ENCODE results near the gene CLSTN1. TPM values are rescaled to one million over a fixed set of nuclear protein-coding genes. Genes with fewer than 3 reads are reported as not detected.
A peak's percentile ranks its signal among the peaks of the same experiment; 100 is the strongest.

The CLSTN1 gene
- polyA plus RNA-seq, 1 experiment: 34.3 TPM

DNA sequence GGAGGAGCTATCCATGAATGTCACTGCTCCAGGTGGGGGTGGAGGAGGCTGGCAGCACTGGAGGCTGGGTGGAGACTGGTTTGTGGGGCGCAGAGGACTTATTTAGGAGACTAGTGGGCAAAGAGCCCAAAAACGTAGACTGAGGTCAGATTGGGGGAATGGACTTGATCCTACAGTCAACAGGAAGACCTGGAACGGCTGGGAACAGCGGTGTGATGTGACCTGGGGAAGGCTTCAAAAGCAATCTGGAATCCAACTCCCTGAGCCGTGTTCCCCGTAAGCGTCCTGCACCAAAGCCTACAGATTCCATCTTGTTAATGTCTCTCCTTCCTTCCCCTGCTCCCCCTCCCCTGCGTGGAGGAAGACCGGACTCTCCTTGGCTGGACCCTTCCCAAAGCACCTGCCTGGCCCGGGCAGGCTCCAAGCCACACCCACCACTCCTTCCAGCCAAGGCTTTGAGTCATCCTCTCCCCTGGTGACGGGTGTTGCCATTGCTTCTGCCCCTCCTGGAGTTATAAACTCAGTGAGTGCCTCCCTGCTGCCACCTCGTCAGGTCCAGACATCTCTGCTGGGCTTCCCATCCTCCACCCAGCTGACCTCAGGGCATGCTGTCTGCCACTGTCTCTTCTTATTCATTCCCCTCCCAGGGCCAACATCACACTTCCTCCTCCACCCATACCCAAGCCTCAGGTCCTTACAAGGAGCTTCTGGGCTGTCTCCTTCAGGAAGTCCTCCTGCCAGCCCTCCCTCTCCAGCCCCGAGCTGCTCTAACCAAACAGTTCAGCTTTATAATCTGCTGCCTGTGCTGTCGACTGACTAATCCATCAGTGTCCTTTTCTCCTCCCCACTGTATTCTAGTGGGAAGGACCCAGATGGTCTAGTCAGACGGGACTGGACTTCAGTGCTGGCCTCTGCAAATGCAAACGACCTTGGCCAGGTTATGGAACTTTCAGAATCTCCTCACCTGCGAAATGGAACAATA, 1.6 kb upstream of the CLSTN1 start:
- CTCF ChIA-PET: interaction anchor here (0.5 to 1.3 kb wide), 4 partner anchors 10 to 252 kb away, joined by 3 to 5 read pairs (median 4); no protein-coding TSS in a partner anchor
- Histone ChIP-seq H3K27me3 (ENCODE audit: control insufficient read depth, insufficient read depth, low read length) (no peaks in the 10 kb centered on the region), H3K4me3 (ENCODE audit: low read depth, low read length) (no peak overlapping the region), H3K36me3 (ENCODE audit: control insufficient read depth, insufficient read depth, low read length) (no peaks in the 10 kb centered on the region)
- POLR2A ChIA-PET: no interaction called here
- no peak for DNase-seq (ENCODE audit: low read depth)
- TF ChIP-seq, protein P1, sequence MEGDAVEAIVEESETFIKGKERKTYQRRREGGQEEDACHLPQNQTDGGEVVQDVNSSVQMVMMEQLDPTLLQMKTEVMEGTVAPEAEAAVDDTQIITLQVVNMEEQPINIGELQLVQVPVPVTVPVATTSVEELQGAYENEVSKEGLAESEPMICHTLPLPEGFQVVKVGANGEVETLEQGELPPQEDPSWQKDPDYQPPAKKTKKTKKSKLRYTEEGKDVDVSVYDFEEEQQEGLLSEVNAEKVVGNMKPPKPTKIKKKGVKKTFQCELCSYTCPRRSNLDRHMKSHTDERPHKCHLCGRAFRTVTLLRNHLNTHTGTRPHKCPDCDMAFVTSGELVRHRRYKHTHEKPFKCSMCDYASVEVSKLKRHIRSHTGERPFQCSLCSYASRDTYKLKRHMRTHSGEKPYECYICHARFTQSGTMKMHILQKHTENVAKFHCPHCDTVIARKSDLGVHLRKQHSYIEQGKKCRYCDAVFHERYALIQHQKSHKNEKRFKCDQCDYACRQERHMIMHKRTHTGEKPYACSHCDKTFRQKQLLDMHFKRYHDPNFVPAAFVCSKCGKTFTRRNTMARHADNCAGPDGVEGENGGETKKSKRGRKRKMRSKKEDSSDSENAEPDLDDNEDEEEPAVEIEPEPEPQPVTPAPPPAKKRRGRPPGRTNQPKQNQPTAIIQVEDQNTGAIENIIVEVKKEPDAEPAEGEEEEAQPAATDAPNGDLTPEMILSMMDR (IDR thresholded peaks at IDR 0.05; ENCODE audit: insufficient read depth, low read depth, low read length): no peak

DNA sequence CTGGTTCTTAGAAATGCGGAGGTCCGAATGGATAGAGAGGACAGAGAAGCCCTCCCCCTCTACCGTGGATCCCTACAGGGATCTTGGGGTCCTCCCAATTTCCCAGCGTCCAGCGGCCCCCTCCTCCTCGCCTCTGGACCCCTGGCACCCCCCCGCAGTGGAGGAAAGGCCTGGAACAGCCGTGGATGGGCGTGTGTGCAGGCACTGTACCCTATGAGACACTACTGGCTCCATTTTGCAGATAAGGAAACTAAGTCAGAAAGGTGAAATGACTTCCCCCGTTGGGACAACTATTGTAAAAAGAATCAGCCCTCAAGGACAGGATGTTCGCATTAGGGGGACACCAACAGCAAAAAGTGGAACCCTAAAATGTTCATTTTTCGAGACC, 931 bp upstream of the CLSTN1 start:
- ChIA-PET POLR2A (no interaction called here), CTCF (no interaction called here)
- no peak for DNase-seq (ENCODE audit: low read depth)
- Histone ChIP-seq H3K27me3 (ENCODE audit: control insufficient read depth, insufficient read depth, low read length) (no peaks in the 10 kb centered on the region), H3K36me3 (ENCODE audit: control insufficient read depth, insufficient read depth, low read length) (no peaks in the 10 kb centered on the region), H3K4me3 (ENCODE audit: low read depth, low read length) (peak overlapping the region; percentile 47)
- TF ChIP-seq, protein P1 (IDR thresholded peaks at IDR 0.05; ENCODE audit: insufficient read depth, low read depth, low read length): no peak

DNA sequence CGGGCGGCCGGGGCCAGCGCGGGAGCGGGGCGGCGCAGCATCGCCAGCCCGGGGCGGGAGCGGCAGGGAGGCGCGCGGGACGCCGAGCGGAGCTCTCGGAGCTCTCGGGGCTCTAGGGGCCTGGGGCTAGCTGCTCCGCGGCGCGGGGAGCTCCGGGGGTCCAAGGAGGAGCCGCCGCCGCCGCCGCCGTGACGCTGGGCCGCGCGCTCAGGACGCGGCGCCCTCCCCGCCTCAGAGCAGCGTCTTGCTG, 147 bp downstream of the CLSTN1 start:
- CTCF ChIA-PET: no interaction called here
- H3K27me3 ChIP-seq (ENCODE audit: control insufficient read depth, insufficient read depth, low read length): no peaks in the 10 kb centered on the region

DNA sequence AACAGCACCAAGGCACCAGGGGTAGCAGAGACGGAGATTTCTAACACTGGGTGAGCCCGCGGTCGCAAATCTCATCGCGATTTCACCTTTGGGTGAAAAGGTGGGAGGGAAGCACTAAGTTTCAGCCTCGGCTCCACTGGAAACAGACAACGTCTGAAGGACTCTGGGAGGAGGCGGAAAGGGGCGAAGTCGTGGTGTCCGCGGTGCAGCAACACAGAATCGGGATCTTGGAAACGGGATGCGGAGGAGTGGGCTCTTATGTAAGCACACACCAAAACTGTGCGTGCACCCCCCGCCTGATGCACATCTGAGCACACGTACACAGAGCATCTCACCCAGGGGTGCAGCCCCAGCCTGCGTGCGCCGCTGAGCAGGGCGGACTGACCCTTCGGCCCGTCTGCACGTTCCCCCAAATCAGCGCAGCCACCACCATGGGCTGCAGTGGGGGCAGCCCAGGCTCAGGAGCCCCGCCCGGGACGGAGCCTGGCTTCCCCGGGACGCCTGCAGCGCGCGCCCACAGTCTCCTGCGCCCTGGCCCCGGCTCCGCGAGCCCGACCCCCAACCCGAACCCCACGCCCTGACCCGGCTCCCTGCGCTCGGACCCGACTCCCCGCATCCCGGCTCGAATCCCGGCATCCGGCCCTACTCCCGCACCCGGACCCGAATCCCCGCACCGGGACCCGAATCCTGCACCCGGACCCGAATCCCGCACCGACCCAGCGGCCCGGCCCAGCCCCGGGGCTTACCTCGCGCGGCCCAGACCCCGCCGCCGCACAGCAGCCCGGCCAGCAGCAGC, 670 bp downstream of the CLSTN1 start:
- CTCF ChIA-PET: interaction anchor here (1.2 kb wide), 1 partner anchor 51 kb away, joined by 3 read pairs; no protein-coding TSS in a partner anchor
- Histone ChIP-seq H3K36me3 (ENCODE audit: control insufficient read depth, insufficient read depth, low read length) (no peaks in the 10 kb centered on the region), H3K27me3 (ENCODE audit: control insufficient read depth, insufficient read depth, low read length) (no peaks in the 10 kb centered on the region), H3K4me3 (ENCODE audit: low read depth, low read length) (peak overlapping the region; percentile 57)
- no peak for DNase-seq (ENCODE audit: low read depth)
- TF ChIP-seq, protein P1 (IDR thresholded peaks at IDR 0.05; ENCODE audit: insufficient read depth, low read depth, low read length): no peak
- POLR2A ChIA-PET: no interaction called here

More for the DNA sequence above, 147 bp downstream of the CLSTN1 start:
- DNase-seq (ENCODE audit: low read depth): no peak
- H3K36me3 ChIP-seq (ENCODE audit: control insufficient read depth, insufficient read depth, low read length): no peaks in the 10 kb centered on the region
- H3K4me3 ChIP-seq (ENCODE audit: low read depth, low read length): peak overlapping the region; percentile 57
- TF ChIP-seq, protein P1 (IDR thresholded peaks at IDR 0.05; ENCODE audit: insufficient read depth, low read depth, low read length): no peak
- POLR2A ChIA-PET: interaction anchor here (0.5 kb wide), 1 partner anchor 23 kb away, joined by 4 read pairs; no protein-coding TSS in a partner anchor

DNA sequence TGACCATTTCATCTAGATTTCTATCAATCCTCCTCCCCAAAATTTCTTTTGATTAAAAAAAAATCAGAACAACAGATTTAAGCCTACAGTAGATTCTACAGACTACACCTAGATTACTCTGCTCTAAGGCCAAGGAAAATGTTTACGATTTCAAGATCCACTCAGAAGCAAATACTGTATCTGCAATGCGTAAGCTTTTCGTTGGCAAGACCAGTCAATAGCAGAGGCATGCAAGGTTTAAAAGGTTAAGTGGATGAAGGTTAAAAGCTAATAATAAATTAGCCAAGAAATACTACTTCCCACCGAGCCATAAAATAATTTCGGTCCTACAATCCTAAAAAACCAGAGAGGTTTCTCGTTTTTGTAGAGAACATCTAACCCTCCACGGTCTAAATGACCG, 1.3 kb downstream of the CLSTN1 start:
- peak overlapping the region; percentile 57 for H3K4me3 ChIP-seq (ENCODE audit: low read depth, low read length)
- CTCF ChIA-PET: interaction anchor here (0.7 to 1.2 kb wide), 3 partner anchors 20 to 52 kb away, joined by 3 read pairs; no protein-coding TSS in a partner anchor
- no peak for DNase-seq (ENCODE audit: low read depth)
- H3K36me3 ChIP-seq (ENCODE audit: control insufficient read depth, insufficient read depth, low read length): no peaks in the 10 kb centered on the region
- POLR2A ChIA-PET: no interaction called here
- H3K27me3 ChIP-seq (ENCODE audit: control insufficient read depth, insufficient read depth, low read length): no peaks in the 10 kb centered on the region
- TF ChIP-seq, protein P1 (IDR thresholded peaks at IDR 0.05; ENCODE audit: insufficient read depth, low read depth, low read length): no peak
